Activated CD4-positive, alpha-beta memory T cell treated with anti-CD3 and anti-CD28 coated beads, Interleukin-2, amount 10 ng/mL, durations not matched to agents 7 days and 5 days (primary cell): ENCODE data around the gene MSH2. TPM values are rescaled to one million over a fixed set of nuclear protein-coding genes. Genes with fewer than 3 reads are reported as not detected.
A peak's percentile ranks its signal among the peaks of the same experiment; 100 is the strongest.
"Not testable (repeated sequence)": the region's sequence is repeated elsewhere in the genome, so short reads cannot be mapped to it uniquely, and the experiment has no call there.

ENCODE experiments used
- CTCF ChIA-PET: fragments of 350-600 bp; sonication (Branson Sonifier 250); formaldehyde crosslinking; loops from one replicate; lab custom pipeline; 2021; ENCODE audit warnings: antibody characterized with exemption, inconsistent platforms; lab: Charles Lee
- POLR2A ChIA-PET: fragments of 350-600 bp; sonication (Branson Sonifier 250); formaldehyde crosslinking; loops from one replicate; lab custom pipeline; 2021; ENCODE audit warnings: antibody characterized with exemption; lab: Charles Lee
- DNase-seq: peaks from one replicate; pipeline ENCODE4 v3.0.0-alpha.2; 2020
- H3K27ac Mint-ChIP-seq: one replicate; pipeline ENCODE4 v1.8.0; 2021; ENCODE audit warnings: mild to moderate bottlenecking, mixed read lengths
- H3K27me3 Mint-ChIP-seq: one replicate; pipeline ENCODE4 v1.8.0; 2021; ENCODE audit warnings: mixed read lengths
- H3K36me3 Mint-ChIP-seq: one replicate; pipeline ENCODE4 v1.8.0; 2021; ENCODE audit warnings: low read depth, mixed read lengths
- H3K4me1 Mint-ChIP-seq: one replicate; pipeline ENCODE4 v1.8.0; 2021; ENCODE audit warnings: mixed read lengths
- H3K4me3 Mint-ChIP-seq: one replicate; pipeline ENCODE4 v1.8.0; 2021; ENCODE audit warnings: mild to moderate bottlenecking, mixed read lengths
- H3K9me3 Mint-ChIP-seq: one replicate; pipeline ENCODE4 v1.8.0; 2021; ENCODE audit warnings: mixed read lengths
- total RNA-seq, 2 experiments: library from RNA; stranded (reverse); gene quantifications; one replicate each; pipeline ENCODE4 v1.2.3, GENCODE V29; 2021

Gene MSH2
- total RNA-seq, 2 experiments from 2014 or later = 39.0 to 39.3 TPM

DNA sequence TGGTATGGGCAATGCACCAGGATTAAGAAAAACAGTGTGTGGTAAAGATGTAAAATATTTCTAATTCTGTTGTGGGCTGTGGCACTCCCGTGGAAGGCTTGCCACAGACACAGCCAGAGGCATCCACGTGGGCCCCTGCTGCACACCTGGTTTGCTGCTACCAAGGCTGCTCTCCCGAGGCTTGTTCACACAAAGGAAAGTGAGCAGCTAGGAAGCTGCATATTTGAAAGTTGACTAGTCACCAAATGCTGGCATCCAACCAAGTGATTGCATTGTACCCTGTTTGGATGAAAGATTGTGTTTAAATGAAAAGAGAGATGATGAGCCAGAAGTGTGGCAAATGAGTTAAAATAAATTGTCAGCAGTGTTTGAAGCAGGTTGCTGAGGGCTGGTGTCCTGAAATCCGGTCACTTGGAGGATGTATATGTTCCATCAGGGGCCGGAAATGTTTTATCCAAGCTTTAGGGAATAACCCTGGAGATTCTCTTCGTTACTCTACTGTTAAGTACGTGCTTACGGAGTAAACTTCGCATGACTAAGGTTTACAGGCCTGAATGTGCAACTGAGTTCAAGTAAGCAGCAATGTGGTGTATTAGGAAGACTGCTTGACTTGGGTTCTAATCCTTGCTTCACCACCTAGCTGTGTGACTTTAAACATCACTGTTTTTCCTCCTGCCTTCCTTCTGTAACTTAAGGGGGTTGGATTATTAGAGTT is 86.1 kb downstream of the MSH2 start:
- H3K27me3 Mint-ChIP-seq = no peaks in the 10 kb centered on the region
- H3K4me1 Mint-ChIP-seq = peaks cover 24% of the 10 kb centered on the region
- no peak for DNase-seq
- no peak overlapping the region for H3K4me3 Mint-ChIP-seq
- ChIA-PET CTCF (interaction anchor here (1.5 kb wide), 1 partner anchor 20 kb away, joined by 3 read pairs; no protein-coding TSS in a partner anchor), POLR2A (no interaction called here)
- no peaks in the 10 kb centered on the region for H3K9me3 Mint-ChIP-seq
- peaks cover 25% of the 10 kb centered on the region for H3K36me3 Mint-ChIP-seq
- H3K27ac Mint-ChIP-seq = no peak overlapping the region

DNA sequence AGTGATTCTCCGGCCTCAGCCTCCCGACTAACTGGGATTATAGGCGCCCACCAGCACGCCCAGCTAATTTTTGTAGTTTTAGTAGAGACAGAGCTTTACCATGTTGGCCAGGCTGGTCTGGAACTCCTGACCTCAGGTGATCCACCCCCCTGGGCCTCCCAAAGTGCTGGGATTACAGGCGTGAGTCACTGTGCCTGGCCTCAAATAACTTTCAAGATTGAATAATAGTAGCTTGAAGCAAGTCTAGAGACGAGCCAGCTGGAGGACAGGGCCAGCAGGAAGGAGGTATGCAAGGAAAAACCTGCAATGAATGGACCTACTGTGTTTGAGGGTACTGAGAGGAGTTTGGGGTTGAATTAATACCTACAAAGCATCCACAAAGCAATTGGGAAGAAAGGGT is 87.5 kb downstream of the MSH2 start:
- POLR2A ChIA-PET = no interaction called here
- Mint-ChIP-seq H3K27me3 (no peaks in the 10 kb centered on the region), H3K27ac (no peak overlapping the region), H3K4me3 (no peak overlapping the region), H3K4me1 (peaks cover 18% of the 10 kb centered on the region), H3K9me3 (no peaks in the 10 kb centered on the region), H3K36me3 (peaks cover 13% of the 10 kb centered on the region)
- CTCF ChIA-PET = no interaction called here
- no peak for DNase-seq

DNA sequence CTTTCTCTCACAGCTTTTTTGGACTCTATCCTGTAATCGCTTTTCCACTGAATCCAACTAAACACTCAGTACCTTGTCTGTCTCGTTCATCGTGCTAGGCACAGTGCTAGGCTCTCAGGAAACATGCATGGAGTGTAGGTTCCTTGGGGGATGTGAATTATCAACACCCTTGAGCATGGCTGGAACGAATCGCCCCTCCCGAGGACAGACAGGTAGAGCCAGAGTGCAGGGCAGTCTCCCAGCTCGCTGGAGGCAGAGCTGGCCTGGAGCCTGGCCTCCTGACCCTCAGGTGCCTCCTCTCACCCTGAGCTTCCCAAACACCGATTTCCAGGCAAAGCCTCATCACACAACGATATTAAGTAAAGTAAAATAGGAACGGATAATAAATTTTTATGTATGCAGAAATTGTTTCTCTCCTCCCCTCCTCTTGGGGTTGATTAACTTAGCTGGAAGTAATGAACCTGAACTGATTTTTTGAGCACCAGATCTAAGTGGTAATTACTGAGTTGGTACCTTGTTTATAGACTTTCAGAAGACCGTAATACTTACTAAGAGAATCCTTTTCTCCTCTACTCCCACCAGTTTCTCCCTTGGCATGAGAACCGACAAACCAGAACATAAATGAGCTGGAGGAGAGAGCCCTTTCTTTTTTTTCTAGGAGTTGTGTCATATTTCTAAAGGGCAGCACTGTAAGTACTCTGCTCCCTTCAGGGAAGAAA is 90.5 kb downstream of the MSH2 start:
- DNase-seq = no peak
- H3K27ac Mint-ChIP-seq = no peak overlapping the region

DNA sequence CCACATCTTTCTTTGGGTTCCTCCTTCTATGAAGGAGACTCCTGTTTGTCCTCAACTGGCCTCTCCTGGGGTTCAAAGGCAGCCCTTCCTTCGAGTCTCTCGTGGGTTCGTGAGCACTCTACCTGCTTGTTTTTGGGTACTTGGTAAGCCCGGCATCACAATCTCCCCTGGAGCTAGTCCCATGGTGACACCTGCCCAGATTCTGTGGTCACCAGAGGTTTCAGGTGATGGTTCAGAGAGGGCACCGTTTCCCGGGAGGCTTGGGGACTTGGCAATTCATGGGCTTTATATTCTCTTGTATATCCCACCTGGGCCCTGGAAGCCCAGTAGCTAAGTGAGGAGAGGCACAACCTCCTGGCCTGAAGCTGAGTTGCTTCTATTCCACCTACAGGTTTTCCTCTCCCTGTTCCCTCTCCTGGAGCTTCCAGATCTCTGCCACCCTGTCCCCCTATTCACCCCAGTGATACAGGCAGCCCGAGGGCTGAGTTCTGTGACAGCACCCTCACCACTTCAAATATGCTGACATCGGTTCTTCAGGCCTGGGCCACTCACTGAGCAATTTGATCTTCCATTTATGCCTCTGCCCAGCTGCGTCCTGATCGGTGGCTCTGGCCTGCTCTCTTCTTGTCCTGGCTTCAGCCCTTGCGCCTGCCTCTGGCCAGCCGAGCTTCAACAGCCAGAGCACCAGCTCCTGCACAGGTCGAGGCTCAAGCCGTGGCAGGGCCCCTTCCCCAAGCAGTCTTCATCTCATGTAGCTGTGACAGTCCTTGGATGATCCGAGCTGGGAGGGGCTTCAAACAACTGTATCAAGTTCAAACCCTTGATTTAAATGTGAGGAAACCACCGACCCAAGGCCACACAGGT is 91.5 kb downstream of the MSH2 start:
- POLR2A ChIA-PET = interaction anchor here (1.1 kb wide), 1 partner anchor 22 kb away, joined by 3 read pairs; no protein-coding TSS in a partner anchor
- no peaks in the 10 kb centered on the region for H3K27me3 Mint-ChIP-seq
- no peak overlapping the region for H3K4me3 Mint-ChIP-seq
- H3K36me3 Mint-ChIP-seq = peaks cover 3% of the 10 kb centered on the region
- H3K4me1 Mint-ChIP-seq = no peaks in the 10 kb centered on the region
- H3K27ac Mint-ChIP-seq = no peak overlapping the region
- DNase-seq = no peak
- H3K9me3 Mint-ChIP-seq = peaks cover 10% of the 10 kb centered on the region
- CTCF ChIA-PET = no interaction called here

More for the DNA sequence above, 90.5 kb downstream of the MSH2 start:
- Mint-ChIP-seq H3K4me1 (no peaks in the 10 kb centered on the region), H3K27me3 (no peaks in the 10 kb centered on the region), H3K36me3 (no peaks in the 10 kb centered on the region), H3K9me3 (peaks cover 7% of the 10 kb centered on the region), H3K4me3 (no peak overlapping the region)
- POLR2A ChIA-PET = no interaction called here
- CTCF ChIA-PET = interaction anchor here (1.5 kb wide), 1 partner anchor 274 kb away, joined by 3 read pairs; no protein-coding TSS in a partner anchor

DNA sequence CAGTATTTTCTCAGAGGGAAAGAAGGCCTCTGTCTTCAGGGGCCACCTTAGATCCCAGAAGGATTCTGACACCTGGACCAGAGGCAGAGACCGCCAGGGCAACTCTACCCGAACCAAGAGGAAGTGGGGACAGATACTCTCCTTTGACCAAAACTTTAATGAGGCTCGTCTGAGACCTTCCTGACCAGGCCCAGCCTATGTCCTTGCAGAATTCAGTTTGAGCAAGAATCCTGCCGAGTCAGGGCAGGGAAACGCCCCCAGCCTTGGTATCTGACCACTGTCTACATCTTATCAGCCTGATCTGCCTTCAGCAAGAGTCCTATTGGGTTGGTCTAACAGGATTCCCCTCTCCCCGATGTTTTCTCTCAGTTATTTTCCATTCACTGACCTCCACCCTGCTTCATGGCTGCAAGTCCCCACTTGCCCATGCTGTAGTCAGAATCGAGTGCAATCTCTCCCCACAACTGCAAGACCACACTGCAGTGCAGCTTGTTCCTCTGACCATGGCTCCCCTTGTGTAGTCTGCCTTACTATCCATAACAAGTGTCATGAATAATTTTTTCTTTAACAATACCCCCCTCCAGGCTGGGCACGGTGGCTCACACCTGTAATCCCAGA is 95.0 kb downstream of the MSH2 start:
- POLR2A ChIA-PET = interaction anchor here (2.1 kb wide), 1 partner anchor 11 kb away, joined by 5 read pairs; no protein-coding TSS in a partner anchor
- CTCF ChIA-PET = no interaction called here
- Mint-ChIP-seq H3K9me3 (peaks cover 19% of the 10 kb centered on the region), H3K27me3 (no peaks in the 10 kb centered on the region), H3K4me1 (peaks cover 24% of the 10 kb centered on the region), H3K36me3 (peaks cover 22% of the 10 kb centered on the region), H3K27ac (no peak overlapping the region), H3K4me3 (no peak overlapping the region)
- DNase-seq = no peak

DNA sequence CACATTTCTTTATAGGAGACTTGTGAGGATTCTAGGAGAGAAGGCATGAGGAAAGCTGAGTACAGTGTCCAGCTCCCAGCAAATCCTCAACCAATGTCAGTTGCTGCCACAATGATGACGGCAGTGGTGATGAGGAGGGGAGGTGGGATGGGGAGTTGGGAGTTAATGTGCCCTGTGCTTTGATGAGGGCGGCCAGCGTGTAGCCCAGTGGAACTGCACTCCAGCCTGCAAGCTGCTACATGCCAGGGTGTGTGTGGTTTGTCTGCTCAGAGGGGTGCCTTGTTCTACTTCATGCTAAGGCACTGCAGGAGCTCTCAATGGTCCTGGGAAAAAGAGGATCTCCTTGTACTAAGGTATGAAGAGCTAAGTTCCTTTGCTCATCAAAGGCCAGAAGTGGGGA is 96.1 kb downstream of the MSH2 start:
- Mint-ChIP-seq H3K4me1 (peaks cover 28% of the 10 kb centered on the region), H3K9me3 (peaks cover 19% of the 10 kb centered on the region), H3K36me3 (peaks cover 22% of the 10 kb centered on the region), H3K27ac (no peak overlapping the region), H3K4me3 (no peak overlapping the region), H3K27me3 (no peaks in the 10 kb centered on the region)
- CTCF ChIA-PET = no interaction called here
- DNase-seq = no peak
- POLR2A ChIA-PET = interaction anchor here (2.1 kb wide), 1 partner anchor 12 kb away, joined by 5 read pairs; no protein-coding TSS in a partner anchor

DNA sequence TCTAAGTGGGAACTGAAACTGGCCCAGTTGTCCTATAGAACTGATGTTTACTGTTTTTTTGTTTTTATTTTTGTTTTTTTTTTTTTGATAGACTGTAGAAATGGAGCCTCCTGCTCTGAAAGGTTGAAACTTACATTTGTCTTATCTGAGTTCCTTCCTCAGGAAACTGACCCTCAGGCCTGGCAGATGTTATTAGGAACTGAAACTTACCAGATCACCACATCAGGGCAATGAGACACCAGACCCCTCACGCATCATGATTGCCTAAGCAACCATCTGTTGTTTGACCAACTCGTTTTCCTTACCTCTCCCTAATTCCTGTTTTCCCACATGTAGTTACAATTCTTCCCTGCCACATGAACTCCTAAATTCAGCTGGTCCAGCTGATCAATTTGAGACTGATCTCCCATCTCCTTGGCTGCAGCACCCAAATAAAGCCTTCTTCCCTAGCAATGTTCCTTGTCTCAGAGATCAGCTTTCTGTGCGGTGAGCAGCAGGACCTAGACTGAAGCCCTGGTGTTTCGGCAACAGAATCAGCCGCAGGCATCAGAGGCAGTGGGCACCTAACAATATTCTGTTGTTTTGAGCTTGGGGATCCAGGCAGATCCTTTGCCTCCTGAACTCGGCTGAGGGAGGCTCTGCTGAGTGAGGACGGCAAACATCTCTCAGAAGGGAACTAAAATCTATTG is 96.8 kb downstream of the MSH2 start:
- Mint-ChIP-seq H3K4me1 (peaks cover 28% of the 10 kb centered on the region), H3K27ac (no peak overlapping the region), H3K9me3 (peaks cover 25% of the 10 kb centered on the region), H3K36me3 (peaks cover 28% of the 10 kb centered on the region), H3K27me3 (peaks cover 4% of the 10 kb centered on the region), H3K4me3 (no peak overlapping the region)
- ChIA-PET CTCF (no interaction called here), POLR2A (interaction anchor here (2.1 to 2.8 kb wide), 2 partner anchors 13 to 21 kb away, joined by 5 to 18 read pairs; no protein-coding TSS in a partner anchor)
- DNase-seq = no peak

DNA sequence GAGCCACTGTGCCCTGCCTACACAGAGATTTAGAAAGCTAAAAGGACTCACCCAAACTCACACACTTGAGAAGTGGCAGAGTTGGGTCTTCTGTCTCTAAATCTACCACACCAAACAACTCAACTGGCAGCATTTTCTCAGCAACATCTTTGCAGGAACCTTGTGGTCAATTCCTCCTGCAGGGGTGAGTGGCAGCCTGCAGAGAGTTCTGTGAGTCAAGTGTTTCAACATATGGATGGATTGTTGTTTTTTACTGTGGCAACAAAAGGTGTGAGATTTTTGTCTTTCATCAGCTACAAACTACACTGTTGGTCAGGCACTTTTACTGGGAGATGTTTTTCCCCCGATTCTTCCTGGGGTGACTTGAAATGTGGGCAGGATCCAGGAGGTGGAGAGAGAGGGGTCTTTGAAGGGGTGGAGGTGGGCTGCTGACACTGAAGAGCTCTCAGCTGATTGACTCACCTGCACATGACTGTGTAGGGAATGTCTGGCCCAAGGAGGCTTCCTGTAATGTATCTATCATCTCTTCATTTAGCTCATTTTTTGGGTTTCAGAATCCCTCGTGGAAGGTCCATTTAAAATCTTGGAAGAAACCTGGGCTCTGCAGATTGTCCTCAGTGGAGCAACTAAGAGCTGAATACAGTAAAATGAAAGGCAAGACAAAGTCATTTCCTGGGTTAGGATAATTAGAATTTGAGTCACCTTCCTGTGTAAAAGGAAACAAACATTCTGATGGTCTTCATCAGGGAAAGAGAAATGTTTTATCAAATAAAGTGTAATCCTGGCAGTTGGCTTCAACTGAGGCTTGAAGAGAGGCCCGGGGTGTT is 98.6 kb downstream of the MSH2 start:
- Mint-ChIP-seq H3K4me3 (peak overlapping the region; percentile 18), H3K27me3 (peaks cover 4% of the 10 kb centered on the region), H3K4me1 (peaks cover 28% of the 10 kb centered on the region), H3K9me3 (peaks cover 34% of the 10 kb centered on the region), H3K36me3 (peaks cover 31% of the 10 kb centered on the region), H3K27ac (peak overlapping the region; percentile 84)
- DNase-seq = peak; percentile 44
- POLR2A ChIA-PET = interaction anchor here (0.6 to 2.8 kb wide), 4 partner anchors 10 to 281 kb away, joined by 3 to 18 read pairs (median 4); partner anchors contain the start of gene MSH6
- CTCF ChIA-PET = interaction anchor here (0.8 to 1.1 kb wide), 2 partner anchors 19 to 113 kb away, joined by 3 to 4 read pairs; no protein-coding TSS in a partner anchor

DNA sequence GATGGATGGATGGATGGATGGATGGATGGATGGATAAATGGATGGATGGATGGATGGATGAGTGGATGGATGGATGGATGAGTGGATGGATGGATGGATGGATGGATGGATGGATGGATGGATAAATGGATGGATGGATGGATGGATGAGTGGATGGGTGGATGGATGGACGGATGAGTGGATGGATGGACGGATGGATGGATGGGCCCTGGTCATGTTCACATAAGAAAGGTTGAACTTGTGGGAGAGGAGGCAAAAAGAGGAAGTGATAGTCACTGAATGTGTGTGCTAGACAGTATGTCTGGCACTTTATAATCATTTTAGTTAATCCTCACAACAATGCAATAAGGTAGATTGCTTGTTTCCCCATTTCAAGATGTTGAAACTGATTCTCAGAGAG is 99.5 kb downstream of the MSH2 start:
- ChIA-PET POLR2A (interaction anchor here (2.8 kb wide), 1 partner anchor 18 kb away, joined by 18 read pairs; no protein-coding TSS in a partner anchor), CTCF (interaction anchor here (0.8 kb wide), 1 partner anchor 114 kb away, joined by 3 read pairs; no protein-coding TSS in a partner anchor)
- not testable (repeated sequence) for H3K4me3 Mint-ChIP-seq

DNA sequence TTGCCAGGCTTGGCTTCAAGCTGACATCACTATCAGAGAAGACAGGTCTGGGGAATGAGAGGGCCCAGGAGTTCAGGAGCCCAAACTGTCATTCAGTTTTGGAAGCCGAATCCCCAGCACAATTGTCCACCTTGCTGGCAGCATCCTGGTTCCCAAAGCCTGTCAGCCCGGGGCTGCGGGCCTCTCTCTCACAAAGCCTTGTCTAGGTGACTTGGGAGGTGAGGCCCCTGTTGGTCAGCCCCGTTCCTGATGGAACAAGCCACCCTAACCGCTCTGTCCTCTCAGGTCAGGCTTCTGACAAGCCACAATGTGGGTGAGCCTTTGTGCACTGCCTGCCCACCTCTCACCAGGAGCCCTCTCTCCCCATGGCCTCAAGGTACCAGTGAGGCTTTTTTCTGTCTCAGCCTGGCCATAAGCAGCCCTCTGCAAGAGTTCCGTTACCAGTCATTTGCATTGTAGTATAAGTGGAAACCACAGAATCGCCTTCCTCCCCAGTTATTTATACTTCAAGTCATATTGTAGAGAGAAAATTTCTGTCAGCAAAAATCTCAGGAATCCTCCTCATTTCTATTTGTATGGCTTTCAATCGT is 100.6 kb downstream of the MSH2 start:
- Mint-ChIP-seq H3K4me3 (no peak overlapping the region), H3K4me1 (peaks cover 32% of the 10 kb centered on the region), H3K36me3 (peaks cover 34% of the 10 kb centered on the region), H3K9me3 (peaks cover 28% of the 10 kb centered on the region), H3K27me3 (peaks cover 4% of the 10 kb centered on the region), H3K27ac (no peak overlapping the region)
- ChIA-PET CTCF (no interaction called here), POLR2A (no interaction called here)
- no peak for DNase-seq

More for the DNA sequence above, 99.5 kb downstream of the MSH2 start:
- Mint-ChIP-seq H3K9me3 (peaks cover 32% of the 10 kb centered on the region), H3K4me1 (peaks cover 28% of the 10 kb centered on the region), H3K36me3 (peaks cover 31% of the 10 kb centered on the region), H3K27ac (peak overlapping the region; percentile 84)
- H3K27me3 Mint-ChIP-seq, DNase-seq: not testable (repeated sequence)
